ENCODE measurements around the gene MT1H. TPM values are rescaled to one million over a fixed set of nuclear protein-coding genes. Genes with fewer than 3 reads are reported as not detected.

MT1H gene
- total RNA-seq, 4 donors from 2014 or later: 1.9 to 23.9 (median 11.9) TPM

GRCh38 chr16:56645838-56646237 is 23.8 kb upstream of the MT1H start:
- H3K36me3 ChIP-seq: no peaks in the 10 kb centered on the region
- 50% methylated on average over 1 of the region's 1 CpG for WGBS

GRCh38 chr16:56647641-56648431 is 21.8 kb upstream of the MT1H start:
- no peaks in the 10 kb centered on the region for H3K9me3 ChIP-seq
- peak in 1 of 2 donors; percentile 70 for DNase-seq (ENCODE audit: low spot score in 2 of 2)
- no peaks in the 10 kb centered on the region for H3K36me3 ChIP-seq
- peaks cover 19% of the 10 kb centered on the region for H3K27me3 ChIP-seq
- no peak for TF ChIP-seq POLR2A (IDR thresholded peaks at IDR 0.05)
- no peak for TF ChIP-seq EP300 (IDR thresholded peaks at IDR 0.05)
- no peak for TF ChIP-seq CTCF (IDR thresholded peaks at IDR 0.05)
- no peak for TF ChIP-seq POLR2AphosphoS5 (IDR thresholded peaks at IDR 0.05)
- no peak overlapping the region for H3K4me3 ChIP-seq
- 66% methylated on average over 25 of the region's 33 CpGs for whole genome bisulfite sequencing
- H3K4me1 ChIP-seq: peaks cover 12% of the 10 kb centered on the region
- H3K27ac ChIP-seq: no peak overlapping the region

More at GRCh38 chr16:56645838-56646237, 23.8 kb upstream of the MT1H start:
- TF ChIP-seq CTCF (IDR thresholded peaks at IDR 0.05) (no peak), POLR2AphosphoS5 (IDR thresholded peaks at IDR 0.05) (no peak), EP300 (IDR thresholded peaks at IDR 0.05) (no peak), POLR2A (IDR thresholded peaks at IDR 0.05) (no peak)
- no peak overlapping the region for H3K4me3 ChIP-seq
- peaks cover 14% of the 10 kb centered on the region for H3K4me1 ChIP-seq
- H3K27ac ChIP-seq: no peak overlapping the region
- peaks cover 18% of the 10 kb centered on the region for H3K27me3 ChIP-seq
- H3K9me3 ChIP-seq: no peaks in the 10 kb centered on the region
- no peak for DNase-seq (ENCODE audit: low spot score in 2 of 2)

- TF ChIP-seq POLR2AphosphoS5 (IDR thresholded peaks at IDR 0.05): no peak
- no peak for TF ChIP-seq EP300 (IDR thresholded peaks at IDR 0.05)
- no peak for TF ChIP-seq POLR2A (IDR thresholded peaks at IDR 0.05)
- no peak for TF ChIP-seq CTCF (IDR thresholded peaks at IDR 0.05)
- Histone ChIP-seq H3K4me3 (no peak overlapping the region), H3K27me3 (peaks cover 19% of the 10 kb centered on the region)
Measured at GRCh38 chr16:56649271-56649670, 20.3 kb upstream of the MT1H start.

GRCh38 chr16:56649820-56650219 is 19.8 kb upstream of the MT1H start:
- no peaks in the 10 kb centered on the region for H3K9me3 ChIP-seq
- no peak overlapping the region for H3K27ac ChIP-seq
- 75% methylated on average over 3 of the region's 3 CpGs for WGBS
- no peak overlapping the region for H3K4me3 ChIP-seq
- no peaks in the 10 kb centered on the region for H3K36me3 ChIP-seq
- TF ChIP-seq EP300 (IDR thresholded peaks at IDR 0.05) (no peak), POLR2AphosphoS5 (IDR thresholded peaks at IDR 0.05) (no peak), CTCF (IDR thresholded peaks at IDR 0.05) (no peak), POLR2A (IDR thresholded peaks at IDR 0.05) (no peak)
- H3K4me1 ChIP-seq: no peaks in the 10 kb centered on the region
- DNase-seq (ENCODE audit: low spot score in 2 of 2): no peak
- H3K27me3 ChIP-seq: peaks cover 19% of the 10 kb centered on the region

More at GRCh38 chr16:56649271-56649670, 20.3 kb upstream of the MT1H start:
- no peak for DNase-seq (ENCODE audit: low spot score in 2 of 2)
- H3K9me3 ChIP-seq: no peaks in the 10 kb centered on the region
- no peaks in the 10 kb centered on the region for H3K4me1 ChIP-seq
- H3K36me3 ChIP-seq: no peaks in the 10 kb centered on the region
- WGBS: 92% methylated on average over 2 of the region's 2 CpGs
- H3K27ac ChIP-seq: no peak overlapping the region

- DNase-seq (ENCODE audit: low spot score in 2 of 2): no peak
- no peak within 1 kb of the TSS for H3K4me3 ChIP-seq
- 83% methylated on average over 1 of the region's 7 CpGs for WGBS
- H3K36me3 ChIP-seq: no peaks in the 10 kb centered on the region
- TF ChIP-seq POLR2A (IDR thresholded peaks at IDR 0.05) (no peak), POLR2AphosphoS5 (IDR thresholded peaks at IDR 0.05) (no peak), CTCF (IDR thresholded peaks at IDR 0.05) (no peak), EP300 (IDR thresholded peaks at IDR 0.05) (no peak)
- H3K4me1 ChIP-seq: no peaks in the 10 kb centered on the region
- H3K27ac ChIP-seq: no peak within 1 kb of the TSS
- H3K27me3 ChIP-seq: peaks cover 19% of the 10 kb centered on the region
- no peaks in the 10 kb centered on the region for H3K9me3 ChIP-seq
Measured at GRCh38 chr16:56651586-56651985, 18.0 kb upstream of the MT1H start, which contains the start of gene MT1B. MT1B (plus strand) TSS chr16:56651886; CDS start chr16:56651954, 68 bp downstream.

Data from suprapubic skin (tissue), 4 donors.